H9 (cell line): ENCODE measurements around the gene BCL11B. TPM values are rescaled to one million over a fixed set of nuclear protein-coding genes. Genes with fewer than 3 reads are reported as not detected.

Source experiments
- DNase-seq: peaks from one replicate; pipeline ENCODE4 v3.0.0-alpha.2; 2017
- H2AFZ ChIP-seq: one replicate; pipeline ENCODE4 v1.6.1; 2013; ENCODE audit warnings: mild to moderate bottlenecking, low read length, control low read depth, moderate library complexity
- H2AK5ac ChIP-seq: 2 replicates; pipeline ENCODE4 v1.6.1; 2013; ENCODE audit warnings: low read length, control low read depth, mixed read lengths; ENCODE audit not compliant: insufficient read length
- H2BK120ac ChIP-seq: one replicate; pipeline ENCODE4 v1.6.1; 2013; ENCODE audit warnings: low read depth, mild to moderate bottlenecking, low read length, control low read depth, inconsistent platforms; ENCODE audit not compliant: poor library complexity, severe bottlenecking
- H2BK12ac ChIP-seq: 2 replicates; pipeline ENCODE4 v1.6.1; 2013; ENCODE audit warnings: low read length, control low read depth, mixed read lengths, low read depth; ENCODE audit not compliant: insufficient read length
- H2BK15ac ChIP-seq: 2 replicates; pipeline ENCODE4 v1.6.1; 2013; ENCODE audit warnings: low read depth, low read length, control low read depth
- H2BK20ac ChIP-seq: one replicate; pipeline ENCODE4 v1.6.1; 2013; ENCODE audit warnings: low read depth, mild to moderate bottlenecking, low read length, control low read depth, inconsistent platforms; ENCODE audit not compliant: poor library complexity, severe bottlenecking
- H2BK5ac ChIP-seq: 2 replicates; pipeline ENCODE4 v1.6.1; 2013; ENCODE audit warnings: low read length, control low read depth, mixed read lengths; ENCODE audit not compliant: insufficient read length
- H3K14ac ChIP-seq: 2 replicates; pipeline ENCODE4 v1.6.1; 2013; ENCODE audit warnings: low read length, control low read depth; ENCODE audit not compliant: insufficient read depth
- H3K18ac ChIP-seq: 2 replicates; pipeline ENCODE4 v1.6.1; 2013; ENCODE audit warnings: low read depth, mild to moderate bottlenecking, mixed read lengths, low read length, control low read depth; ENCODE audit not compliant: insufficient read length
- H3K23ac ChIP-seq: 2 replicates; pipeline ENCODE4 v1.6.1; 2013; ENCODE audit warnings: low read length, control low read depth, mixed read lengths, low read depth; ENCODE audit not compliant: insufficient read length
- H3K23me2 ChIP-seq: 2 replicates; pipeline ENCODE4 v1.6.1; 2013; ENCODE audit warnings: low read depth, mild to moderate bottlenecking, mixed read lengths, low read length, control low read depth; ENCODE audit not compliant: insufficient read length, poor library complexity, severe bottlenecking
- H3K27ac ChIP-seq: 2 replicates; pipeline ENCODE4 v1.5.1; 2013; ENCODE audit warnings: low read length, control low read depth, mixed read lengths, low read depth; ENCODE audit not compliant: insufficient read length
- H3K27me3 ChIP-seq: 2 replicates; pipeline ENCODE4 v1.6.1; 2013; ENCODE audit warnings: low read length, control low read depth, inconsistent platforms; ENCODE audit not compliant: insufficient read depth
- H3K4ac ChIP-seq: 2 replicates; pipeline ENCODE4 v1.6.1; 2013; ENCODE audit warnings: low read depth, mild to moderate bottlenecking, control low read depth, inconsistent platforms, low read length, moderate library complexity
- H3K4me1 ChIP-seq: 2 replicates; pipeline ENCODE4 v1.6.1; 2013; ENCODE audit warnings: low read length, control low read depth, inconsistent platforms; ENCODE audit not compliant: insufficient read depth
- H3K4me2 ChIP-seq: 2 replicates; pipeline ENCODE4 v1.6.1; 2013; ENCODE audit warnings: low read length, control low read depth, mixed read lengths; ENCODE audit not compliant: insufficient read length, insufficient read depth
- H3K56ac ChIP-seq: 2 replicates; pipeline ENCODE4 v1.6.1; 2013; ENCODE audit warnings: low read depth, mild to moderate bottlenecking, mixed read lengths, low read length, control low read depth; ENCODE audit not compliant: insufficient read length
- H3K79me1 ChIP-seq: 2 replicates; pipeline ENCODE4 v1.6.1; 2013; ENCODE audit warnings: low read depth, mild to moderate bottlenecking, moderate library complexity, low read length, control low read depth, inconsistent platforms; ENCODE audit not compliant: insufficient read depth, poor library complexity, severe bottlenecking
- H3K79me2 ChIP-seq: 2 replicates; pipeline ENCODE4 v1.6.1; 2013; ENCODE audit warnings: low read length, control low read depth, inconsistent platforms; ENCODE audit not compliant: insufficient read depth
- H3K9ac ChIP-seq: 2 replicates; pipeline ENCODE4 v1.6.1; 2013; ENCODE audit warnings: low read length, control low read depth, mixed read lengths; ENCODE audit not compliant: insufficient read length; ENCODE audit errors: extremely low read depth
- H3K9me3 ChIP-seq: one replicate; pipeline ENCODE4 v1.6.1; 2013; ENCODE audit warnings: low read depth, low read length, inconsistent platforms; ENCODE audit not compliant: control insufficient read depth
- H3T11ph ChIP-seq: one replicate; pipeline ENCODE4 v1.6.1; 2013; ENCODE audit warnings: mild to moderate bottlenecking, low read length, control low read depth, inconsistent platforms
- H4K20me1 ChIP-seq: one replicate; pipeline ENCODE4 v1.6.1; 2013; ENCODE audit not compliant: control insufficient read depth, insufficient read length, insufficient read depth
- H4K5ac ChIP-seq: 2 replicates; pipeline ENCODE4 v1.6.1; 2013; ENCODE audit warnings: low read depth, mild to moderate bottlenecking, mixed read lengths, low read length, control low read depth; ENCODE audit not compliant: insufficient read length
- H4K8ac ChIP-seq: replicated peaks from 2 replicates; pipeline ENCODE4 v1.6.1; 2013; ENCODE audit warnings: low read length, control low read depth, mixed read lengths, low read depth; ENCODE audit not compliant: insufficient read length
- H4K91ac ChIP-seq: 2 replicates; pipeline ENCODE4 v1.6.1; 2013; ENCODE audit warnings: low read depth, mild to moderate bottlenecking, moderate library complexity, mixed read lengths, low read length, control low read depth; ENCODE audit not compliant: insufficient read length
- H3K27ac Mint-ChIP-seq, 3 experiments: 2 replicates in 2 of 3; 3 replicates in 1 of 3; pipeline ENCODE4 v1.8.0; 2020 to 2021; ENCODE audit warnings: mixed read lengths in 3 of 3, mild to moderate bottlenecking in 1 of 3, moderate library complexity in 1 of 3
- H3K27me3 Mint-ChIP-seq: 2 replicates; pipeline ENCODE4 v1.8.0; 2021; ENCODE audit warnings: low read depth, mild to moderate bottlenecking, moderate library complexity, mixed read lengths
- H3K36me3 Mint-ChIP-seq, 3 experiments: 2 replicates in 2 of 3; 3 replicates in 1 of 3; pipeline ENCODE4 v1.8.0; 2020 to 2021; ENCODE audit warnings: low read depth in 3 of 3, mixed read lengths in 3 of 3; ENCODE audit not compliant: insufficient read depth in 1 of 3
- H3K4me1 Mint-ChIP-seq, 2 experiments: 2 replicates each; pipeline ENCODE4 v1.8.0; 2020; ENCODE audit warnings: mixed read lengths in 2 of 2
- H3K4me3 Mint-ChIP-seq, 2 experiments: 2 replicates in 1 of 2; 3 replicates in 1 of 2; pipeline ENCODE4 v1.8.0; 2020 to 2021; ENCODE audit warnings: mild to moderate bottlenecking in 2 of 2, mixed read lengths in 2 of 2, moderate library complexity in 1 of 2
- H3K9me3 Mint-ChIP-seq, 2 experiments: 2 replicates in 1 of 2; 3 replicates in 1 of 2; pipeline ENCODE4 v1.8.0; 2020; ENCODE audit warnings: mild to moderate bottlenecking in 2 of 2, mixed read lengths in 2 of 2, moderate library complexity in 1 of 2
- CTCF ChIP-seq: fragments of 200-600 bp; sonication (generic); conservative IDR thresholded peaks from 3 replicates; pipeline ENCODE4 v1.8.0; 2021; ENCODE audit warnings: antibody characterized with exemption, mild to moderate bottlenecking
- WGBS: extraction: QIAGEN DNeasy Blood & Tissue Kit; methylation state at CpG from one replicate; pipeline ENCODE4 v1.1.7; 2013; ENCODE audit warnings: missing lambda C conversion rate, low lambda C conversion rate, mixed read lengths; ENCODE audit not compliant: insufficient read length; ENCODE audit errors: extremely low coverage; 5-methylcytosine and 5-hydroxymethylcytosine counted together
- total RNA-seq: library from RNA; stranded (reverse); gene quantifications from 2 replicates; pipeline ENCODE4 v1.2.1, GENCODE V29; 2021

BCL11B gene
- total RNA-seq, 1 experiment from 2014 or later = 4.9 TPM

GRCh38 chr14:99321236-99321925, 49.4 kb upstream of the BCL11B start:
- Histone ChIP-seq H3K79me2 (no peaks in the 10 kb centered on the region), H3K9ac (no peak overlapping the region)

More at GRCh38 chr14:99321236-99321925, 49.4 kb upstream of the BCL11B start:
- H2AFZ ChIP-seq = no peak overlapping the region
- no peak overlapping the region; a peak in 1 of 7 replicates for H3K27ac Mint-ChIP-seq
- no peak overlapping the region for H2BK20ac ChIP-seq
- H4K20me1 ChIP-seq = no peaks in the 10 kb centered on the region
- no peak overlapping the region for H3T11ph ChIP-seq
- H3K18ac ChIP-seq = no peak overlapping the region
- H3K36me3 Mint-ChIP-seq = no peaks in the 10 kb centered on the region; a peak in 1 of 7 replicates
- no peak overlapping the region for H3K23ac ChIP-seq
- no peak for TF ChIP-seq CTCF
- no peaks in the 10 kb centered on the region for H3K9me3 ChIP-seq
- no peak overlapping the region for H3K56ac ChIP-seq
- H3K79me1 ChIP-seq = no peaks in the 10 kb centered on the region
- no peak overlapping the region for H4K5ac ChIP-seq
- DNase-seq = no peak
- H3K27me3 ChIP-seq = no peaks in the 10 kb centered on the region
- no peaks in the 10 kb centered on the region; the same call in 1 of the 2 replicates for H3K4me1 ChIP-seq
- no peak overlapping the region for H2BK5ac ChIP-seq
- no peak overlapping the region for H4K91ac ChIP-seq
- no peak overlapping the region for H4K8ac ChIP-seq
- H2AK5ac ChIP-seq = no peak overlapping the region
- peaks cover 3% of the 10 kb centered on the region for H3K27me3 Mint-ChIP-seq
- no peak overlapping the region for H3K4ac ChIP-seq
- H2BK15ac ChIP-seq = no peak overlapping the region
- H3K4me1 Mint-ChIP-seq = peaks cover 11 to 12% of the 10 kb centered on the region in 2 experiments
- H3K4me2 ChIP-seq = no peak overlapping the region
- H3K27ac ChIP-seq = no peak overlapping the region
- no peak overlapping the region for H2BK12ac ChIP-seq
- no peaks in the 10 kb centered on the region for H3K9me3 Mint-ChIP-seq
- no peaks in the 10 kb centered on the region for H3K23me2 ChIP-seq
- WGBS = no CpG with 5 or more reads among the region's 16 CpGs
- no peak overlapping the region for H3K4me3 Mint-ChIP-seq
- no peak overlapping the region for H3K14ac ChIP-seq
- no peak overlapping the region for H2BK120ac ChIP-seq
